Neural cell (in vitro differentiated cells): ENCODE measurements around the gene PPP1R9B. TPM values are rescaled to one million over a fixed set of nuclear protein-coding genes. Genes with fewer than 3 reads are reported as not detected.

Source experiments
- H2AFZ ChIP-seq: fragments of 200-600, 300-800 bp; sonication (generic), shearing (Covaris generic); 2 replicates; pipeline ENCODE4 v1.6.0; 2014; ENCODE audit warnings: low read depth, mild to moderate bottlenecking, antibody characterized with exemption, low read length, moderate library complexity
- H3F3A ChIP-seq: fragments of 200-600 bp; shearing (Covaris generic); 2 replicates; pipeline ENCODE4 v1.6.1; 2016; ENCODE audit warnings: mild to moderate bottlenecking, moderate library complexity, mixed read lengths, antibody characterized with exemption, low read length; ENCODE audit not compliant: insufficient read depth, poor library complexity, severe bottlenecking
- H3K27ac ChIP-seq: fragments of 200-600, 300-800 bp; sonication (generic), shearing (Covaris generic); 2 replicates; pipeline ENCODE4 v1.5.1; 2014; ENCODE audit warnings: mild to moderate bottlenecking, low read length, moderate library complexity
- H3K27me3 ChIP-seq: fragments of 300-800, 200-600 bp; sonication (generic), shearing (Covaris generic); 2 replicates; pipeline ENCODE4 v1.6.0; 2014; ENCODE audit warnings: mild to moderate bottlenecking, low read depth, low read length, moderate library complexity; ENCODE audit not compliant: insufficient read depth
- H3K36me3 ChIP-seq: fragments of 300-800, 200-600 bp; sonication (generic), shearing (Covaris generic); 2 replicates; pipeline ENCODE4 v1.5.1; 2014; ENCODE audit warnings: mild to moderate bottlenecking, antibody characterized with exemption, low read length, moderate library complexity; ENCODE audit not compliant: insufficient read depth
- H3K4me2 ChIP-seq: fragments of 300-800, 200-600 bp; sonication (generic), shearing (Covaris generic); 2 replicates; pipeline ENCODE4 v1.6.0; 2014; ENCODE audit warnings: mild to moderate bottlenecking, low read length
- H3K4me3 ChIP-seq: fragments of 300-800, 200-600 bp; sonication (generic), shearing (Covaris generic); 2 replicates; pipeline ENCODE4 v1.5.1; 2014; ENCODE audit warnings: mild to moderate bottlenecking, low read length, moderate library complexity
- H3K79me2 ChIP-seq: fragments of 200-600 bp; shearing (Covaris generic); replicated peaks from 2 replicates; pipeline ENCODE4 v1.6.0; 2014; ENCODE audit warnings: mild to moderate bottlenecking, low read length, moderate library complexity; ENCODE audit not compliant: insufficient read depth
- H3K9ac ChIP-seq: fragments of 300-800, 200-600 bp; sonication (generic), shearing (Covaris generic); 2 replicates; pipeline ENCODE4 v1.6.1; 2016; ENCODE audit warnings: mild to moderate bottlenecking, low read length, mixed read lengths
- H3K9me2 ChIP-seq: fragments of 200-600 bp; shearing (Covaris generic); 2 replicates; pipeline ENCODE4 v1.6.1; 2016; ENCODE audit warnings: mild to moderate bottlenecking, low read length, mixed read lengths; ENCODE audit not compliant: insufficient read depth
- H3K9me3 ChIP-seq: fragments of 200-600, 300-800 bp; sonication (generic), shearing (Covaris generic); 2 replicates; pipeline ENCODE4 v1.6.1; 2016; ENCODE audit warnings: mild to moderate bottlenecking, mixed run types, low read length, moderate library complexity, mixed read lengths
- H4K20me1 ChIP-seq: fragments of 200-600 bp; shearing (Covaris generic); 2 replicates; pipeline ENCODE4 v1.6.1; 2016; ENCODE audit warnings: mild to moderate bottlenecking, mixed run types; ENCODE audit not compliant: insufficient read depth
- CTCF ChIP-seq: fragments of 450-650 bp; IDR thresholded peaks from 2 replicates; pipeline ENCODE4 v1.5.1; 2014; ENCODE audit warnings: antibody characterized with exemption, mild to moderate bottlenecking, moderate library complexity; ENCODE audit not compliant: poor library complexity, severe bottlenecking
- EP300 ChIP-seq: fragments of 450-650 bp; conservative IDR thresholded peaks from 2 replicates; pipeline ENCODE4 v1.6.1; 2014; ENCODE audit warnings: antibody characterized with exemption, mild to moderate bottlenecking, moderate library complexity; ENCODE audit not compliant: poor library complexity, severe bottlenecking
- EZH2 ChIP-seq: fragments of 200-600, 300-800 bp; shearing (Covaris generic), sonication (generic); IDR thresholded peaks from 2 replicates; pipeline ENCODE4 v1.6.1; 2014; ENCODE audit warnings: antibody characterized with exemption, low read length, borderline replicate concordance, mild to moderate bottlenecking; ENCODE audit not compliant: insufficient read depth, poor library complexity, severe bottlenecking
- MXI1 ChIP-seq: fragments of 450-650 bp; conservative IDR thresholded peaks from 2 replicates; pipeline ENCODE4 v1.6.1; 2014; ENCODE audit warnings: antibody characterized with exemption, mild to moderate bottlenecking; ENCODE audit not compliant: poor library complexity, severe bottlenecking
- POLR2AphosphoS5 ChIP-seq: IDR thresholded peaks from 2 replicates; pipeline ENCODE4 v1.6.1; 2012
- RAD21 ChIP-seq: fragments of 450-650 bp; conservative IDR thresholded peaks from 2 replicates; pipeline ENCODE4 v1.6.1; 2014; ENCODE audit warnings: antibody characterized with exemption, mild to moderate bottlenecking, moderate library complexity
- REST ChIP-seq: IDR thresholded peaks from 2 replicates; pipeline ENCODE4 v1.6.1; 2012; ENCODE audit warnings: borderline replicate concordance
- SMC3 ChIP-seq: fragments of 450-650 bp; conservative IDR thresholded peaks from 2 replicates; pipeline ENCODE4 v1.6.1; 2014; ENCODE audit warnings: antibody characterized with exemption, mild to moderate bottlenecking, moderate library complexity; ENCODE audit not compliant: poor library complexity
- TAF1 ChIP-seq: IDR thresholded peaks from 2 replicates; pipeline ENCODE4 v1.6.1; 2012; ENCODE audit warnings: low read depth
- polyA plus RNA-seq: library from polyadenylated mRNA; depleted of rRNA; stranded (reverse); fragments of >200 nt; gene quantifications from 2 replicates; pipeline ENCODE4 v1.2.3, GENCODE V29; 2014

PPP1R9B gene
- polyA plus RNA-seq, 1 donor from 2014 or later: 29.2 TPM

DNA sequence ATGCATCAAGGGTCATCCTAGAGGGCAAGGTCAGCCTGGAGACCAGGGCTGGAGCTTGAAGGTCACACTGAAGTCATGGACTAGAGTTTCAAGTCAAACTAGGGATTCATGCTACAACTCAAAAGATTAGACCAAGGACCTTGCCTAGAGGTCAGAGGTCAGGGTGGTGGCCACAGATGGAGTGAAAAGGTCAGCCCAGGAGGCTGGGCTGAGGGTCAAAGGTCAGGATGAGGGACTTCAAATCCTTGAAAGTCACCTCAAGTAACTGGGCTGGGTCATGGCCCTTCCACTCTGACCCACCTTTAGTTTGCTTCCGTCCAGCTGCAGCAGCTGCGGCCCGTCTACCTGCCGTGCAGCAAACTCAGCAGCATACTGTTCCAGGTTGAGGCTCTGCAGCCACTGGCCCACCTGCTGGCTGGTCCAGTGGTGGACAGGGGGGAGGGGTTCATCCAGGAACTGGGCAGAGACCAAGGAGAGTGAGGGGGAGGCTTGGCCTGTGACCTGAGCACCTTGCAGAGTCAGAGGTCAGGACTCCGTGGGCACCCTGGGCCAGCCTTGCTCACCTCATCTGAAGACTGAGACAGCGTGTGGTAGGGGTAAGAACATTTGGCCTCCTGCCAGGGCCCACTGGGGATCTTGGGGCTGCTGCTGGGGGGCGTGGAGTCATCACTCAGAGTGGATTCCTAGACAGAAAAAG is 36.7 kb downstream of the PPP1R9B start:
- Histone ChIP-seq H2AFZ (no peak overlapping the region), H3F3A (no peaks in the 10 kb centered on the region), H3K9me3 (no peaks in the 10 kb centered on the region), H3K36me3 (peaks cover 7% of the 10 kb centered on the region), H4K20me1 (no peaks in the 10 kb centered on the region), H3K9ac (no peak overlapping the region), H3K79me2 (no peaks in the 10 kb centered on the region), H3K27ac (no peak overlapping the region), H3K4me2 (no peak overlapping the region), H3K4me3 (no peak overlapping the region), H3K27me3 (no peaks in the 10 kb centered on the region), H3K9me2 (no peaks in the 10 kb centered on the region)
- TF ChIP-seq POLR2AphosphoS5: no peak
- no peak for TF ChIP-seq SMC3
- no peak for TF ChIP-seq RAD21
- no peak for TF ChIP-seq TAF1
- no peak for TF ChIP-seq EZH2
- no peak for TF ChIP-seq MXI1
- no peak for TF ChIP-seq CTCF
- no peak for TF ChIP-seq EP300
- TF ChIP-seq REST: no peak

DNA sequence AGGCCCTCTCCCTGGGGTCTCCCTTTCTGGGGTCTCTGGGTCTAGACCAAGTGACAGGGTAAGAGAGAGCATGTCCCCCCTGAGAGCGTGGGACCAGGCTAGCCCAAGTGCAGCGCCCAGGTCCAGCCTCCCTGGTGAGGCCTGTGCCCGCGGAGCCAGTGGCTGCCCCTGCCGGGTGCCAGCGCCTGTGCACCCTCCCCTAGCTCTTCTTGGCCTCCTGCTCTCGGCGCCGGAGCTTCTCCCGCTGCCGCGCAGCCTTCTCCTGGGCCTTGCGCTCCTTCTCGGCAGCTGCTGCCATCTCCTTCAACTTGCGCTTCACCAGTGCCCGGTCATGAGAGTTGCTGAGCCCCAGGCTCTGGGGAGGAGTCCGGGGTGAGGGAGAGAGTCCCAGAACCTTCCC is 37.8 kb downstream of the PPP1R9B start:
- H3K79me2 ChIP-seq: no peaks in the 10 kb centered on the region
- no peaks in the 10 kb centered on the region for H3K27me3 ChIP-seq
- TF ChIP-seq SMC3 (no peak), POLR2AphosphoS5 (no peak), EP300 (no peak), RAD21 (no peak), REST (no peak), MXI1 (no peak), TAF1 (no peak), CTCF (no peak), EZH2 (no peak)
- H3K9me2 ChIP-seq: no peaks in the 10 kb centered on the region
- no peaks in the 10 kb centered on the region for H4K20me1 ChIP-seq
- H3K4me3 ChIP-seq: no peak overlapping the region
- no peak overlapping the region for H2AFZ ChIP-seq
- H3K4me2 ChIP-seq: no peak overlapping the region
- H3K9ac ChIP-seq: no peak overlapping the region
- H3K27ac ChIP-seq: no peak overlapping the region
- H3F3A ChIP-seq: no peaks in the 10 kb centered on the region
- H3K9me3 ChIP-seq: no peaks in the 10 kb centered on the region
- peaks cover 7% of the 10 kb centered on the region for H3K36me3 ChIP-seq
